NCI-H1048 (cell line): ENCODE data around the gene TMPRSS4.

Source experiments
- DNase-seq: peaks from one replicate; lab custom pipeline; 2025; lab: John Stamatoyannopoulos, UW

Gene TMPRSS4

GRCh38 chr11:118105657-118106305 is 28.9 kb downstream of the TMPRSS4 start:
- DNase-seq = no peak

DNA sequence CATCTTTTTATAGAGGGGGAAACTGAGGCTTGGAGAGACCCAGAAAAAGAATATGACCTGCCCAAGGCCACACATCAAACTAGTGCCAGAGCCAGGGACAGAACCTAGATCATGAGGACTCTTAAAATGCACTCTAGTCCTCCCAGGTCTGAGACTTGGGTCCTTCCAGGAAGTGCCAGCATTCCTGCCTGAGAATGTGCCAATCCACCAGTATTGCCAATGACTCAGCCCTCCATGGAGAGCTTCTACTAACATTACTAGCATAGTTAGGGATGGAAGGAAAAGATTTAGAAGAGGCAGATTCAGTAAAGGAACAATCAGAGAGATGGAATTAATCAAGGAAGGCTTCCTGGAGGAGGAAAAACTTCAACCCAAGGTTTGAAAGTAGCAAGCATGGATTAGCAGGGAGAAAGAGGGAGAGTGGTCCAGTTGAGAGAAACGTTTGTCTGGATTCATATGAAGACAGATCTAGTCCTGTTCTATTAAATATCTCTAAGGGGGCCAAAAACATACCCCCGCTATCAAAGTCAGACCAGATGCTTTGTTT is 30.0 kb downstream of the TMPRSS4 start:
- no peak for DNase-seq

- DNase-seq = no peak
Measured at GRCh38 chr11:118108513-118108912, 31.6 kb downstream of the TMPRSS4 start.

- DNase-seq = no peak
Measured at GRCh38 chr11:118109231-118109630, 32.4 kb downstream of the TMPRSS4 start.

GRCh38 chr11:118111019-118111743 is 34.3 kb downstream of the TMPRSS4 start:
- DNase-seq = no peak

GRCh38 chr11:118111744-118112035 is 34.8 kb downstream of the TMPRSS4 start:
- DNase-seq = no peak

DNA sequence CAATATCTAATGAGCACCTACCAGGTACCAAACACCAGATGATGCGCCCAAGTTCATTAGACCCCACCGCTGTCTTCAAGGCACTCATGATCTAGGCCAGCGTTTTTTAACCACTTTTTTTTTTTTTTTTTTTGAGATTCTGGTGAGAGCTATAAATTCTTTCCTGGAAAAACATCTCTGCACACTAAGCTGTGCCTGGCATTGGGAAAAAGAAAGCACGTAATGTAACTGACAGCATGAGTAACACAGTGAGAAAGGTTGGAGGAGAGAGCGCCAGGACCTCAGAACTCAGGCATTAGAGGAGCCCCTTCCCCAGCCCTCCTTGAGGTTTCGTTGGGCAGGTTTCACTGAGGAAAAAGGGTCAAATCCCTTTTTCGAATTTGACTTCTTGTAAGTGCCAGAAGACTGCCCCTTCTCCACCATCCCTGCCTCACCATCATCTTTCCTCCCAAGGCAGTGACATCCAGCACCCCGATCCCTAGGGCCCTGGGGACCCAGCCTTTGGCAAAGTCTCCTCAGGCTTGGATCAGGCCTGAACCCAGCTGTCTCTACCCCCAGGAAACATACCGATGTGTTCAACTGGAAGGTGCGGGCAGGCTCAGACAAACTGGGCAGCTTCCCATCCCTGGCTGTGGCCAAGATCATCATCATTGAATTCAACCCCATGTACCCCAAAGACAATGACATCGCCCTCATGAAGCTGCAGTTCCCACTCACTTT is 36.0 kb downstream of the TMPRSS4 start:
- DNase-seq = no peak

- DNase-seq = no peak
Measured at GRCh38 chr11:118114266-118114665, 37.4 kb downstream of the TMPRSS4 start.

DNA sequence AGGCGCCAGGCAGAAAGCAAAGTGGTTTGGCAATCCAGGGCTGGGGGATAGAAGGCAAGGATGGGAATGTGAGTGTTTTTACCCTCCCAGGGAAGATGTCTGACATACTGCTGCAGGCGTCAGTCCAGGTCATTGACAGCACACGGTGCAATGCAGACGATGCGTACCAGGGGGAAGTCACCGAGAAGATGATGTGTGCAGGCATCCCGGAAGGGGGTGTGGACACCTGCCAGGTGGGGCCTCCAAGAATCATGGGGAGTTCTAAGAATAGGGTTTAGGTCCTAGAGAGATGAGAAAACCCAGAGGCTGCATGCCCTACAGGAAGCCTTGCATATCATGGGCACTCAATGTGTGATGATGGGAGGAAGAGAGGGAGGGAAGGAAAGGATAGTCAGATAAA is 38.2 kb downstream of the TMPRSS4 start:
- DNase-seq = no peak

- DNase-seq = no peak
Measured at GRCh38 chr11:118117790-118118601, 41.1 kb downstream of the TMPRSS4 start.

DNA sequence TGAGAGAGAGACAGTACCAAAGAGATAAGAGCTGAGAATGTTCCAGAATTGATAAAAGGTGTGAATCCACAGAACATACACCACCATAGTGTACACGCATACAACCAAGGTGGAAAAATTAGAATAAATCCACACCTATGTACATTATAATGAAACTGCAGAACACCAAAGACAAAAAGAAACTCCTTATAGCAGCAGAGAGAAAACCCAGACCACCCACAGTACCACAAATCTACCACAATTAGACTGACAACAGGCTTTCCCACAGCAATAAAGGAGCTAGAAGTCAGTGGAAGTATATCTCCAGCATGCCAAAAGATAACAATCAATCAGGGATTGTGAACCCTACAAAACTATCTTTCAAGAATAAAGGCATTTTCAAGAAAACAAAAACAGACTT is 43.9 kb downstream of the TMPRSS4 start:
- no peak for DNase-seq

DNA sequence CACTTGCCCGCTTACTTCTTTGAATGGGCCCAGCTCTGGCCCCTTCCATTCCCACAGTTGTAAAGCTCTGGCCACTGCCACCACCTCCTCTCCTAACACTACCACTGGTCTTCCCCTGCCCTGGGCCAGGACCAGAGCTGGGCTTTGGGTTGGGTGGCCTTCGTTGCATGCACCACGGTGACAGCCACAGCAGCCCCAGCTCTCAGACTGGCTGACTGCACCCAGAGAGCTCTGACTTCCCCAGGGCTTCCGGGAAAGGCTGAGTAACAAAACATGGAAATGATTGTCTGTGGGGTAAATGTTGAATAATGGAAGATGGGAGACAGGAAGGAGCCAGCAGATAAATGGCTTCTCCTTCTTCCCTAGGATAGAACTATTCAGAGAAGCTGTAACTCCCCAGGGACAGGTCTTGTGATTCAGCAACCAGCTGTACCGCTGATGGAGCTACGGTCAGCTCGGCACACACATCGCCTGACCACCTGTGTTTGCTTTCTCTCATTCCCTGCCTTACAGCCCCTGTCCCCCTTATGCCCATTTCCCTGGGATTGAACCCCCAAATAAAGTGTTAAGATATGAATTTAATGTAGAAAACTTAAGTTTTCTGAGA is 48.2 kb downstream of the TMPRSS4 start:
- DNase-seq = no peak

DNA sequence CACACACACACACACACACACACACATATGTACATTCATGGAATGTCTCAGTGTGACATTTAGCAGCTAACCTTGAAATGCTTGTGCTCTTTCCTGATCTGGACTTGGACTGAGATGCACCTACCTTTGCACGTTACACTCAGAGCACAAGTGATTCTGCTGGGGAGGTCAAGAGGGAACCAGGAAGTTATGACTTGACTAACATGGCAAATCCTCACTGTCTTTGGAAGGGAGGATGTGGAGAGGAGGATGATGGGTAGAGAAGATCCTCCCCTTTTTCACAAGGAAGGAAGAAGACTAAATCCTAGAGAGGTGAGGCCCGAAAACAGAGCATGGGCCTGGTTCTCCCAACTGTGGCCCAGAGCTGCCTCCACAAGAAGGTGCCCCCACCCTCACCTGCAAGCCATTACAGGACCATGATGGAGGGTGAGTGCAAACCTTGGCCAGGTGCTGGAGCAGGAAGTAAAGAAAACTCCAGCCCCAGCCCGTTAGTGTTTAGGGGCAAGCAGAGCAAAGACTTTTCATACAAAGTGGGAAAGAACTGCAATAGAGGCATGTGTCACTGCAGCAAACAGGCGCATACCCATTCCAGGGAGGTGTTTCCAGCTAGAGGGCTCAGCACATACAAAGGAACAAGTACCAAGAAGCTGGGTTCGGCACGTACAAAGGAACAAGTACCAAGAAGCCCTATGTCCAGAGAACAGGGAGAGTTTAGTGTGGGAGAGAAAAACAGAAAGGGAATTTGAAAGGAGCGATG is 49.4 kb downstream of the TMPRSS4 start:
- DNase-seq = no peak

DNA sequence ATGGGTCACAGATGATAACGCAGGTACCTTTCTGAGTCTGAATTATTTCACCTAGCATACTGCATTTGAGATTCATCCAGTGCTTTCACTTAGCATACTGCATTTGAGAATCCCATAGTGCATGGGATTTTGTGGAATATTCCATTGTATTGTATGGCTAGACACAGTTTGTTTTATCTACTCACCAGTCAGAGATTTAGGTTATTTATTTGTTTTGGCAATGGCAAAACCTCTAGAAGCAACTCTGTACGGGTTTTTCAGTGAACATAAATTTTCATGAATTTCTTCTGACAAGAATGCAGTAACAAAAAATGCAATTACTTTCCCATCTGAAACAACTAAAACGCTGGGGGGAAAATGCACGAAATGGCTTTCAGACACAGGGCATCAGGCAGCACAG is 51.4 kb downstream of the TMPRSS4 start:
- DNase-seq = no peak

DNA sequence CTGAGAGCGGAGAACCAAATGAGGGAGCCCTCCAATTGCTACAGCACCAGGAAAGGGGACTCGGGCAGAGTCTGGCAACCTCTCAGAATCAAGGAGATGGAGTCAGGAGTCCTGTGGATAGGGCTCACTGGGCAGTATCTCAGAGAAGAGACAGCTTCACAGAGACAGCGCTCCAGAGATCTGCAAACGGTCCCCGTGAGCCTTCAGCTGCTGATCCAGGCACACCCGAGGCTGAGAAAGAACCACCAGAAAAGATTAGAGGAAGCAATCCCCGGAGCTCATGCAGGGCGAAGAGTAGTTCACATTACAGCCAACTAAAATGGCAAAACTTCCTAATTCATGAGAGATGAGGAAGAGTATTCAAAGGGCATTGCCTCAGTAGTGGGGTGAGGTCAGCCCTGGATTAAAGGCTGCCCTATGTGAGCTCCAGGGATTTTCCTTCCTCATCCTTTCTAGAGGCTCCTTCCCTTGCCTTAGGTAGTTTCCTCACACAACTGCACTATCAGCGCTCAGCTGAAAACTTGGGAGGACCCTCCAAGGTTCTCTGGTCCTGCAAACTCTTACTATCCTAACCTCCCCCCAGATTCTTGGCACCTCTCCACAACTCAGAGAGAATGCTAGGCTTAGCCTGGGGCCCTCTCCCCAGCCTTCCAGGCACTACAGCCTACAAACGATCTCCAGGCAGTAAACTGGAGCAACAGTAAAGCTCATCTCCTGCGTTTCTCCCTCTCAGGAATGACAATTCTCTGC is 52.0 kb downstream of the TMPRSS4 start:
- DNase-seq = no peak

DNA sequence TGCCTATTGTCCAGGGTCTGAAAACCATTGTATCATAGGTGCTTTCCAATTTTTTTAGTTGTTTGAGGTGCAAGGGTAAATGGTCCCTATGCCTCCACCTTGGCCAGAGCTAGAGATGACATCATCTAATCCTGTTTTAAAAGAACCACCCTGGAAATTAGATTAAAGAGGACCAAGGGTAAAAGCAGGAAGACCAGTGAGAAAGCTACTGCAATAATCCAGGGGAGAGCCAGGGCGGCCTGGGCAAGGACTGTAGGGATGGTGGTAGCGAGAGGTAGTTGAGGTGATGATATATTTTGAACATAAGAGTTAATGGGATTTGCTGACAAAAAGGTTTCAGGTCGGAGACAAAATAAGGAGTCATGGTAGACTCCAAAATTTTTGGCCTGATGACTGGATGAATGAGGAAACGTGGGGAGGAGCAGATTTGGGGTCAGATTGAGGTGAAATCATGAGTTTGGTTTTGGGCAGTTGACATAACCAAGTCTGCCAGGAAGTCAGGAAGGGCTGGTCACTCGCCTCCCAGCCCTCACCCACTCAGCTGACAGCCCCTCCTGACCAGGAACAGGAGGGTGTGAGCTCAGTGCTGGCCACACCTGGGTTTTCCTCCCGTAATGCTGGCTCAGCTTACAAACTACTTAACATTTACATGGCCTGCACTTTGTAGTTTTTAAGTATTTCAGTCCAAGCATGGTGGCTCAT is 52.7 kb downstream of the TMPRSS4 start:
- no peak for DNase-seq

DNA sequence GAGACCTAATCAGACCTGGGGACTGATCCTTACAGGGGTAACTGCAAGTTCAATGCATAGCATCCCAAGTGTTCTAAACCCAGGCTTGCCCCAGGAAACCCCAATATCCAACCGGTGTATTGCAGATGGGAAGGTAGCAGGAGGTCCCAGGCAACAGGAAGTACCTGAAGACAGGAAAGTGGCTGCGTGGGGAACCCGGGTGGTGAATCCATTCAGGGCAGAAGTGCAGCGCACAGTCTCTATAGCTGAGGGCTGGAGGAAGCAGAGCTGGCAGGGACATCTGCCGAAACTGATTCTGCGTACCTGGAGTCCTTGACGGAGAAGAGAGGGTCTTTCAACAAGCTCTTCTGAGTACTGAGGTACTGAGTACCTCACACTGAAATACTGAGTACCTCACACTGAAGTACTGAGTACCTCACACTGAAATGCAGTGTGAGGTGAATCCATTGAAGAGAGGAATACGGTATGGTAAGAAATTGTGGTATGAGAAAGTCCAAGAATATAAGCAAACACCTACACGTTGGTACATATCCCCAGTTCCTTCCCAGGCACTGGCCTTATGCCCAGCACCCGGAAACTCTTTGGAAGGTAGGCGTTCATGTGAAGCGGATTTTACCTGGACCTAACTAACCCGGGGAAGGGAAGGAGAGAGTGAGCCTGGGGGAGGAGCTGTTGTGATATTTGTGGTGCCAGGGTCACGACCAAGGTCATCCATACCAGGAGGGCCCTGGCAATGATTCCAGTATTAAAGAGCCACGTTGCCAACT is 55.7 kb downstream of the TMPRSS4 start:
- DNase-seq = no peak

GRCh38 chr11:118133816-118134215 is 56.9 kb downstream of the TMPRSS4 start:
- no peak for DNase-seq
